HG02938 (cell line): Measurements from ENCODE around the gene RGS12.

Source experiments
- ATAC-seq: cut with Tn5 transposase; IDR thresholded peaks from one replicate; pipeline ENCODE4 v1.9.1; 2021; ENCODE audit warnings: mild to moderate bottlenecking, moderate library complexity; ENCODE audit not compliant: unreplicated experiment

Gene RGS12

GRCh38 chr4:3269991-3270611, 22.7 kb upstream of the RGS12 start:
- ATAC-seq: no peak

- no peak for ATAC-seq
These were observed 21.7 kb upstream of the RGS12 start for GRCh38 chr4:3271131-3271530.

- ATAC-seq: no peak
These were observed 15.8 kb upstream of the RGS12 start for GRCh38 chr4:3276986-3277385.

- no peak for ATAC-seq
These were observed 12.4 kb upstream of the RGS12 start for GRCh38 chr4:3280466-3280865.

- ATAC-seq: no peak
These were observed 9.3 kb upstream of the RGS12 start for GRCh38 chr4:3283483-3283882.

- ATAC-seq: no peak
These were observed 8.9 kb upstream of the RGS12 start for GRCh38 chr4:3283916-3284315.

- ATAC-seq: no peak
These were observed 7.9 kb upstream of the RGS12 start for GRCh38 chr4:3284734-3285557.

GRCh38 chr4:3285558-3286334, 7.1 kb upstream of the RGS12 start:
- ATAC-seq: peak; percentile 9

GRCh38 chr4:3286335-3287175, 6.3 kb upstream of the RGS12 start:
- ATAC-seq: peak; percentile 81

GRCh38 chr4:3287271-3287971, 5.4 kb upstream of the RGS12 start:
- no peak for ATAC-seq

GRCh38 chr4:3287972-3288570, 4.8 kb upstream of the RGS12 start:
- ATAC-seq: no peak

GRCh38 chr4:3288571-3289094, 4.2 kb upstream of the RGS12 start:
- ATAC-seq: no peak

GRCh38 chr4:3290476-3290875, 2.3 kb upstream of the RGS12 start:
- no peak for ATAC-seq

- no peak for ATAC-seq
These were observed 1.9 kb upstream of the RGS12 start for GRCh38 chr4:3290889-3291321.

- ATAC-seq: no peak
These were observed 1.3 kb upstream of the RGS12 start for GRCh38 chr4:3291411-3291968.

GRCh38 chr4:3291969-3292570, 751 bp upstream of the RGS12 start:
- peak; percentile 19 for ATAC-seq

- ATAC-seq: no peak
These were observed 875 bp downstream of the RGS12 start for GRCh38 chr4:3293401-3294391.
